ENCODE measurements around the gene FBXW9. TPM values are rescaled to one million over a fixed set of nuclear protein-coding genes. Genes with fewer than 3 reads are reported as not detected.
"Not testable (repeated sequence)": the region's sequence is repeated elsewhere in the genome, so short reads cannot be mapped to it uniquely, and the experiment has no call there.

The FBXW9 gene
- total RNA-seq, 6 donors from 2014 or later: 6.5 to 13.7 (median 8.7) TPM

GRCh38 chr19:12733369-12734214 is 37.2 kb upstream of the FBXW9 start:
- Histone ChIP-seq H3K9me3 (no peaks in the 10 kb centered on the region), H3K36me3 (peaks cover 9 to 34% (median 30%) of the 10 kb centered on the region in 4 donors), H3K27ac (peak overlapping the region; percentile 95 to 99 (median 97)), H3K27me3 (no peaks in the 10 kb centered on the region), H3K4me3 (peak overlapping the region; percentile 88 to 99 (median 94)), H3K4me1 (peaks cover 33 to 60% (median 41%) of the 10 kb centered on the region in 4 donors)
- ATAC-seq (ENCODE audit: low FRiP score in 2 of 2) (no peak), DNase-seq (no peak)
- 1 to 2% methylated on average over 13 to 15 of the region's 15 CpGs for WGBS, 2 donors
- TF ChIP-seq POLR2A (IDR thresholded peaks at IDR 0.05) (no peak), EP300 (IDR thresholded peaks at IDR 0.05) (no peak), CTCF (IDR thresholded peaks at IDR 0.05) (no peak), POLR2AphosphoS5 (IDR thresholded peaks at IDR 0.05) (peak in 1 of 2 donors; percentile 12)

GRCh38 chr19:12731337-12731736 is 34.9 kb upstream of the FBXW9 start:
- DNase-seq (peak in 1 of 2 donors; percentile 80), ATAC-seq (ENCODE audit: low FRiP score in 2 of 2) (no peak)
- H3K27ac ChIP-seq: no peak overlapping the region
- no peak overlapping the region for H3K4me3 ChIP-seq
- TF ChIP-seq CTCF (IDR thresholded peaks at IDR 0.05) (no peak), EP300 (IDR thresholded peaks at IDR 0.05) (no peak), POLR2A (IDR thresholded peaks at IDR 0.05) (no peak), POLR2AphosphoS5 (IDR thresholded peaks at IDR 0.05) (no peak)
- H3K4me1 ChIP-seq: peaks cover 22 to 45% (median 27%) of the 10 kb centered on the region in 4 donors
- no peaks in the 10 kb centered on the region for H3K27me3 ChIP-seq
- H3K9me3 ChIP-seq: no peaks in the 10 kb centered on the region
- WGBS, 2 donors: 91 to 95% methylated on average over 18 to 24 of the region's 24 CpGs
- peaks cover 9 to 42% (median 39%) of the 10 kb centered on the region in 4 donors for H3K36me3 ChIP-seq

GRCh38 chr19:12730064-12730463 is 33.6 kb upstream of the FBXW9 start:
- TF ChIP-seq POLR2AphosphoS5 (IDR thresholded peaks at IDR 0.05): no peak
- Histone ChIP-seq H3K4me3 (no peak overlapping the region), H3K27me3 (no peaks in the 10 kb centered on the region), H3K4me1 (peaks cover 20 to 37% (median 21%) of the 10 kb centered on the region in 4 donors), H3K27ac (no peak overlapping the region), H3K9me3 (no peaks in the 10 kb centered on the region), H3K36me3 (peaks cover 9 to 42% (median 39%) of the 10 kb centered on the region in 4 donors)
- 64 to 78% methylated on average over 3 of the region's 3 CpGs for WGBS, 2 donors
- DNase-seq (no peak), ATAC-seq (ENCODE audit: low FRiP score in 2 of 2) (no peak)

- TF ChIP-seq EP300 (IDR thresholded peaks at IDR 0.05): no peak
- TF ChIP-seq CTCF (IDR thresholded peaks at IDR 0.05): no peak
- TF ChIP-seq POLR2AphosphoS5 (IDR thresholded peaks at IDR 0.05): no peak
- no peak for TF ChIP-seq POLR2A (IDR thresholded peaks at IDR 0.05)
- Histone ChIP-seq H3K9me3 (no peaks in the 10 kb centered on the region), H3K27ac (no peak overlapping the region), H3K4me3 (no peak overlapping the region), H3K27me3 (no peaks in the 10 kb centered on the region), H3K36me3 (peaks cover 9 to 42% (median 39%) of the 10 kb centered on the region in 4 donors), H3K4me1 (peaks cover 24 to 41% (median 25%) of the 10 kb centered on the region in 4 donors)
- 97 to 98% methylated on average over 9 of the region's 9 CpGs for WGBS, 2 donors
- DNase-seq (no peak), ATAC-seq (ENCODE audit: low FRiP score in 2 of 2) (no peak)
Measured at GRCh38 chr19:12727745-12728433, 31.5 kb upstream of the FBXW9 start.

- WGBS, 2 donors: 98 to 100% methylated on average over 2 of the region's 2 CpGs
- peaks cover 15 to 34% (median 18%) of the 10 kb centered on the region in 4 donors for H3K4me1 ChIP-seq
- DNase-seq (no peak), ATAC-seq (ENCODE audit: low FRiP score in 2 of 2) (no peak)
- no peaks in the 10 kb centered on the region for H3K9me3 ChIP-seq
- no peak overlapping the region for H3K4me3 ChIP-seq
- no peak overlapping the region for H3K27ac ChIP-seq
- H3K27me3 ChIP-seq: no peaks in the 10 kb centered on the region
- peaks cover 9 to 42% (median 39%) of the 10 kb centered on the region in 4 donors for H3K36me3 ChIP-seq
- TF ChIP-seq POLR2AphosphoS5 (IDR thresholded peaks at IDR 0.05) (no peak), POLR2A (IDR thresholded peaks at IDR 0.05) (no peak), CTCF (IDR thresholded peaks at IDR 0.05) (no peak), EP300 (IDR thresholded peaks at IDR 0.05) (no peak)
Measured at GRCh38 chr19:12726988-12727316, 30.5 kb upstream of the FBXW9 start.

- DNase-seq; H3K27me3 ChIP-seq; ATAC-seq (ENCODE audit: low FRiP score in 2 of 2); H3K4me3 ChIP-seq; H3K27ac ChIP-seq; H3K9me3 ChIP-seq: not testable (repeated sequence)
- 90 to 92% methylated on average over 10 of the region's 10 CpGs for WGBS, 2 donors
- Histone ChIP-seq H3K36me3 (peaks cover 7 to 30% (median 27%) of the 10 kb centered on the region in 4 donors), H3K4me1 (peaks cover 25 to 31% (median 27%) of the 10 kb centered on the region in 4 donors)
Measured at GRCh38 chr19:12725612-12726011, 29.2 kb upstream of the FBXW9 start.
